NCI-H2196 (cell line): Measurements from ENCODE around the gene IRF2BP2.

Experiments
- DNase-seq: peaks from one replicate; lab custom pipeline; 2025; ENCODE audit not compliant: unreplicated experiment; lab: John Stamatoyannopoulos, UW

The IRF2BP2 gene

GRCh38 chr1:234614081-234614489, 4.1 kb upstream of the IRF2BP2 start:
- no peak for DNase-seq

GRCh38 chr1:234613128-234613875, 3.3 kb upstream of the IRF2BP2 start:
- no peak for DNase-seq

GRCh38 chr1:234612352-234613127, 2.6 kb upstream of the IRF2BP2 start:
- peak; percentile 84 for DNase-seq

GRCh38 chr1:234611847-234612351, 1.9 kb upstream of the IRF2BP2 start:
- no peak for DNase-seq

- DNase-seq: peak; percentile 77
These were observed 1.4 kb upstream of the IRF2BP2 start for GRCh38 chr1:234611225-234611846.

GRCh38 chr1:234610666-234611224, 767 bp upstream of the IRF2BP2 start:
- DNase-seq: peak; percentile 80

GRCh38 chr1:234609691-234610042, 311 bp downstream of the IRF2BP2 start:
- DNase-seq: no peak

- no peak for DNase-seq
These were observed 877 bp downstream of the IRF2BP2 start for GRCh38 chr1:234608911-234609690.

- DNase-seq: peak; percentile 12
These were observed 1.7 kb downstream of the IRF2BP2 start for GRCh38 chr1:234608025-234608910.

- no peak for DNase-seq
These were observed 2.6 kb downstream of the IRF2BP2 start for GRCh38 chr1:234607109-234608024.

GRCh38 chr1:234606784-234607108, 3.2 kb downstream of the IRF2BP2 start:
- no peak for DNase-seq

GRCh38 chr1:234605983-234606783, 3.8 kb downstream of the IRF2BP2 start:
- DNase-seq: no peak

- DNase-seq: no peak
These were observed 4.5 kb downstream of the IRF2BP2 start for GRCh38 chr1:234605399-234605982.

GRCh38 chr1:234604495-234605398, 5.2 kb downstream of the IRF2BP2 start:
- DNase-seq: no peak

- no peak for DNase-seq
These were observed 6.5 kb downstream of the IRF2BP2 start for GRCh38 chr1:234603221-234604204.
